ENCODE data around the gene RHBDL1.

The RHBDL1 gene

GRCh38 chr16:652454-653305 is 22.8 kb upstream of the RHBDL1 start:
- TF ChIP-seq POLR2AphosphoS5 (IDR thresholded peaks at IDR 0.05; ENCODE audit: low read depth, low read length) = no peak

DNA sequence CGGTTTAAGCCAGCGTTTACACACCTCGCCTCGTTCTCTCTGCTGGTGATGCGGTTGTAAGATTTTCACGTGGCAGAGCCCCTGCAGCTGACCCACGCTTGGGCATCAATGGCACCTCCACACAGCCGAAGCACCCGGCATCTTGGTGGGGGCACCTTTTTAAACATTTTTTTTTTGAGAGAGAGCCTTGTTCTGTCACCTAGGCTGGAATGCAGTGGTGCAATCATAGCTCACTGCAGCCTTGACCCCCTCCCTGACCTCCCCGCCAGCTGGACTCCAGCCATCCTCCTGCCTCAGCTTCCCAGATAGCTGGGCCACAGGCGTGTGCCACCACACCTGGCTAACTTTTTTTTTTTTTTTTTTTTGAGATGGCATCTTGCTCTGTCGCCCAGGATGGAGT is 21.4 kb upstream of the RHBDL1 start:
- no peak for TF ChIP-seq FOXP2 (optimal IDR thresholded peaks at IDR 0.05; ENCODE audit: borderline replicate concordance, extremely low read depth, extremely low read length, insufficient read depth)
- no peak for TF ChIP-seq POLR2AphosphoS5 (IDR thresholded peaks at IDR 0.05; ENCODE audit: low read depth, low read length)
- no peak for TF ChIP-seq TAF1 (IDR thresholded peaks at IDR 0.05; ENCODE audit: borderline replicate concordance, insufficient read depth, low read length)
- TF ChIP-seq, protein P1, sequence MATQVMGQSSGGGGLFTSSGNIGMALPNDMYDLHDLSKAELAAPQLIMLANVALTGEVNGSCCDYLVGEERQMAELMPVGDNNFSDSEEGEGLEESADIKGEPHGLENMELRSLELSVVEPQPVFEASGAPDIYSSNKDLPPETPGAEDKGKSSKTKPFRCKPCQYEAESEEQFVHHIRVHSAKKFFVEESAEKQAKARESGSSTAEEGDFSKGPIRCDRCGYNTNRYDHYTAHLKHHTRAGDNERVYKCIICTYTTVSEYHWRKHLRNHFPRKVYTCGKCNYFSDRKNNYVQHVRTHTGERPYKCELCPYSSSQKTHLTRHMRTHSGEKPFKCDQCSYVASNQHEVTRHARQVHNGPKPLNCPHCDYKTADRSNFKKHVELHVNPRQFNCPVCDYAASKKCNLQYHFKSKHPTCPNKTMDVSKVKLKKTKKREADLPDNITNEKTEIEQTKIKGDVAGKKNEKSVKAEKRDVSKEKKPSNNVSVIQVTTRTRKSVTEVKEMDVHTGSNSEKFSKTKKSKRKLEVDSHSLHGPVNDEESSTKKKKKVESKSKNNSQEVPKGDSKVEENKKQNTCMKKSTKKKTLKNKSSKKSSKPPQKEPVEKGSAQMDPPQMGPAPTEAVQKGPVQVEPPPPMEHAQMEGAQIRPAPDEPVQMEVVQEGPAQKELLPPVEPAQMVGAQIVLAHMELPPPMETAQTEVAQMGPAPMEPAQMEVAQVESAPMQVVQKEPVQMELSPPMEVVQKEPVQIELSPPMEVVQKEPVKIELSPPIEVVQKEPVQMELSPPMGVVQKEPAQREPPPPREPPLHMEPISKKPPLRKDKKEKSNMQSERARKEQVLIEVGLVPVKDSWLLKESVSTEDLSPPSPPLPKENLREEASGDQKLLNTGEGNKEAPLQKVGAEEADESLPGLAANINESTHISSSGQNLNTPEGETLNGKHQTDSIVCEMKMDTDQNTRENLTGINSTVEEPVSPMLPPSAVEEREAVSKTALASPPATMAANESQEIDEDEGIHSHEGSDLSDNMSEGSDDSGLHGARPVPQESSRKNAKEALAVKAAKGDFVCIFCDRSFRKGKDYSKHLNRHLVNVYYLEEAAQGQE (IDR thresholded peaks at IDR 0.05; ENCODE audit: insufficient read depth in 1 of 2, low read depth in 2 of 2, low read length in 2 of 2) = no peak
- TF ChIP-seq SIN3A (IDR thresholded peaks at IDR 0.05; ENCODE audit: borderline replicate concordance, insufficient read depth, low read length) = no peak

- no peak for TF ChIP-seq FOXP2 (optimal IDR thresholded peaks at IDR 0.05; ENCODE audit: borderline replicate concordance, extremely low read depth, extremely low read length, insufficient read depth)
- no peak for TF ChIP-seq SIN3A (IDR thresholded peaks at IDR 0.05; ENCODE audit: borderline replicate concordance, insufficient read depth, low read length)
- TF ChIP-seq, protein P1 (IDR thresholded peaks at IDR 0.05; ENCODE audit: insufficient read depth in 1 of 2, low read depth in 2 of 2, low read length in 2 of 2) = no peak
- no peak for TF ChIP-seq POLR2AphosphoS5 (IDR thresholded peaks at IDR 0.05; ENCODE audit: low read depth, low read length)
- no peak for TF ChIP-seq TAF1 (IDR thresholded peaks at IDR 0.05; ENCODE audit: borderline replicate concordance, insufficient read depth, low read length)
These were observed 18.0 kb upstream of the RHBDL1 start for GRCh38 chr16:657487-657886.

DNA sequence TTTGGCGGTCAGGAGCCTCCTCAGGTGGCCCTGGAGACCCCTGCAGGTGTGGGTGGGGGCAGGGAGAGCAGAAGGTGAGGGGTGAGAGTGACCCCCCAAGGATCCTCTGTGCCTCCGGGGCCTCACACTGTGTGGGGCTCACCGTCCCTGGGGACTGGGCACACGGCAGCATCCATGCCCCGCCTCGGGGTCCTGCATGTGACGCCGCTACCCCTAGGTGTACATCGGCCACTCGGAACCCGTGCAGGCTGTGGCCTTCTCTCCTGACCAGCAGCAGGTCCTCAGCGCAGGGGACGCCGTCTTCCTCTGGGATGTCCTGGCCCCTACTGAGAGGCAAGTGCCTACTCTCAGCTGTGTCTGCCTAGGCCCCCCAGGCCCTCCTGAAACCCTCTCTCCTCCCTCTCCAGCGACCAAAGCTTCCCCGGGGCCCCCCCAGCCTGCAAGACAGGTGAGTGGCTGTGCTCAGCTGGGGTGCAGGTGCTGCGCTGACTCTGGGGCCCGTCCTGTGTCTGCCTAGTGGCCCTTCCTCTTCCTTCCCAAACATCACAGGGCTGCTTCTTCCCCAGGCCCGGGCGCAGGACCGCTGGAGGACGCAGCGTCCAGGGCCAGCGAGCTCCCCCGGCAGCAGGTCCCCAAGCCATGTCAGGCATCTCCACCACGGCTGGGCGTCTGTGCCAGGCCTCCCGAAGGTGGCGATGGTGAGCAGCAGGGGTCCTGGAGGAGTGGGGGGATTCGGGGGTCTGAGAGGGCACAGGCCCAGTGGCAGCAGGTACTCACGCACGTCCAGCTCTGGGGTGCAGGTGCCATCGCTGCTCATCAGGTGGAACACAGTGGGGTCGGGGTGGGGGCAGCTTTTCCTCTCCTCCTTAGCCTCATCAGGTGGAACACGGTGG is 16.5 kb upstream of the RHBDL1 start:
- TF ChIP-seq, protein P1 (IDR thresholded peaks at IDR 0.05; ENCODE audit: insufficient read depth in 1 of 2, low read depth in 2 of 2, low read length in 2 of 2) = no peak
- TF ChIP-seq POLR2AphosphoS5 (IDR thresholded peaks at IDR 0.05; ENCODE audit: low read depth, low read length) (no peak), TAF1 (IDR thresholded peaks at IDR 0.05; ENCODE audit: borderline replicate concordance, insufficient read depth, low read length) (no peak), SIN3A (IDR thresholded peaks at IDR 0.05; ENCODE audit: borderline replicate concordance, insufficient read depth, low read length) (no peak)

- no peak for TF ChIP-seq POLR2AphosphoS5 (IDR thresholded peaks at IDR 0.05; ENCODE audit: low read depth, low read length)
- TF ChIP-seq SIN3A (IDR thresholded peaks at IDR 0.05; ENCODE audit: borderline replicate concordance, insufficient read depth, low read length) = no peak
- no peak for TF ChIP-seq FOXP2 (optimal IDR thresholded peaks at IDR 0.05; ENCODE audit: borderline replicate concordance, extremely low read depth, extremely low read length, insufficient read depth)
- TF ChIP-seq TAF1 (IDR thresholded peaks at IDR 0.05; ENCODE audit: borderline replicate concordance, insufficient read depth, low read length) = no peak
- TF ChIP-seq, protein P1 (IDR thresholded peaks at IDR 0.05; ENCODE audit: insufficient read depth in 1 of 2, low read depth in 2 of 2, low read length in 2 of 2) = no peak
These were observed 15.9 kb upstream of the RHBDL1 start for GRCh38 chr16:659618-660017.

Data from PFSK-1 (cell line).